Adrenal gland (tissue), 5 donors: ENCODE data around the gene MPPED1.

Experiments used
- POLR2A ChIP-seq, 2 donors: fragments of 450-650 bp; IDR thresholded peaks; one replicate each; pipeline ENCODE4 v1.6.1; 2017; ENCODE audit warnings: antibody characterized with exemption in 2 of 2, mild to moderate bottlenecking in 2 of 2, moderate library complexity in 1 of 2
- TF ChIP-seq, protein P1 (sequence below), 6 experiments: fragments of 450-650 bp in 4 of 6; fragments of 200-600 bp in 2 of 6; sonication (generic) in 1 of 6; IDR thresholded peaks; 1 replicate in 5 of 6; 2 replicates in 1 of 6; pipeline versions ENCODE4 v1.5.1 to v1.8.0; 2016 to 2021; ENCODE audit warnings: antibody characterized with exemption in 6 of 6, mild to moderate bottlenecking in 2 of 6, moderate library complexity in 1 of 6
- donor health status: DM: no; HTN: no; CAD: no.

DNA sequence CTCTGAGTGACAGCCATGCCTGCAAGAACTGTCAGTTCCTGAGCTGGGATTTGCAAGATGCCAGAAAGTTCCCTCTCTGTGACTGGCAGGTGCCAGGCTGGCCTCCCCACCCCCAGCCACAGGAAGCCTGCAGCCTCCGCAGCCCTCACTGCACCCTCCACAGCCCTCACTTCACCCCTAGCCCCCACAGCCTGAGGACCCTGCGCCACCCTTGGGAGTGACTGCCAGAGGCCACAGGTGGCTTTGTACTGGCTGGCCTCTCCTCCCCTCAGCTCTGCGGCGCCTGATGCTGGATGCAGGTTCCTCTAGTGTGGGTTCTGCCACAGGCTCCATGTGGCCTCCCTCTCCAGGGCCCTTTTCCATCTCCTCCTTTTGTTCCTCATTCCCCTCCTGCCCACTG, 28.7 kb downstream of the MPPED1 start:
- no peak for TF ChIP-seq POLR2A (IDR thresholded peaks at IDR 0.05)
- TF ChIP-seq, protein P1, sequence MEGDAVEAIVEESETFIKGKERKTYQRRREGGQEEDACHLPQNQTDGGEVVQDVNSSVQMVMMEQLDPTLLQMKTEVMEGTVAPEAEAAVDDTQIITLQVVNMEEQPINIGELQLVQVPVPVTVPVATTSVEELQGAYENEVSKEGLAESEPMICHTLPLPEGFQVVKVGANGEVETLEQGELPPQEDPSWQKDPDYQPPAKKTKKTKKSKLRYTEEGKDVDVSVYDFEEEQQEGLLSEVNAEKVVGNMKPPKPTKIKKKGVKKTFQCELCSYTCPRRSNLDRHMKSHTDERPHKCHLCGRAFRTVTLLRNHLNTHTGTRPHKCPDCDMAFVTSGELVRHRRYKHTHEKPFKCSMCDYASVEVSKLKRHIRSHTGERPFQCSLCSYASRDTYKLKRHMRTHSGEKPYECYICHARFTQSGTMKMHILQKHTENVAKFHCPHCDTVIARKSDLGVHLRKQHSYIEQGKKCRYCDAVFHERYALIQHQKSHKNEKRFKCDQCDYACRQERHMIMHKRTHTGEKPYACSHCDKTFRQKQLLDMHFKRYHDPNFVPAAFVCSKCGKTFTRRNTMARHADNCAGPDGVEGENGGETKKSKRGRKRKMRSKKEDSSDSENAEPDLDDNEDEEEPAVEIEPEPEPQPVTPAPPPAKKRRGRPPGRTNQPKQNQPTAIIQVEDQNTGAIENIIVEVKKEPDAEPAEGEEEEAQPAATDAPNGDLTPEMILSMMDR (IDR thresholded peaks at IDR 0.05), result no peak
